ENCODE measurements around the gene IAH1. TPM values are rescaled to one million over a fixed set of nuclear protein-coding genes. Genes with fewer than 3 reads are reported as not detected.
A peak's percentile ranks its signal among the peaks of the same experiment; 100 is the strongest.

The IAH1 gene
- total and polyA plus RNA-seq, 2 donors (not counting 3 experiments of a cell fraction or from before 2014, with no cell fraction given): 43.4 to 44.0 TPM

DNA sequence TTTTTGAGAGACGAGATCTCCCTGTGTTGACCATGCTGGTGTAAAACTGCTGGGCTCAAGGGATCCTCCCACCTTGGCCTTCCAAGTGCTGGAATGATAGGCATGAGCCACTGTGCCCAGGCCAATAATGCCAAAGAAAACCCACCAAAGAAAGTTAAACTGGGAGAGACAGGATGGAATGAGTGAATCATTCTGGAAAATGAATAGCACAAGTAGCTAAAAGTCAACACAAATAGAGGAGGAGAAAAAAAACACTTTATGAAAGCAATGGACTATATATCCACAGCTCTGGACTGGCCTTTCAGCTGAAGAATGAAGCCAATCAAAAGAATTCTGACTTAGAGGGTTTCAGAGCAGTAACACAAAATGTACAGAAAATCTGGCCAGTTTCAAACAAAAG lies 23.9 kb downstream of the IAH1 start:
- Histone ChIP-seq H3K9me1 (replicated peaks; ENCODE audit: control insufficient read depth, extremely low read depth, insufficient read depth, low read length) (no peaks in the 10 kb centered on the region), H3K27ac (ENCODE audit: insufficient read depth, low read depth, low read length) (no peak overlapping the region), H3K9ac (replicated peaks; ENCODE audit: extremely low read depth, insufficient read depth, low read length) (no peak overlapping the region), H2AFZ (ENCODE audit: low read depth, low read length) (no peak overlapping the region), H3K4me1 (ENCODE audit: control insufficient read depth, extremely low read depth, insufficient read depth, low read length) (peaks cover 8% of the 10 kb centered on the region), H3K9me3 (replicated peaks; ENCODE audit: control insufficient read depth, insufficient read depth, low read length) (no peaks in the 10 kb centered on the region), H3K4me2 (ENCODE audit: insufficient read depth, low read length) (no peak overlapping the region), H3K4me3 (replicated peaks in 1 of 3; ENCODE audit: insufficient read depth in 1 of 3, low read depth in 1 of 3, low read length in 3 of 3) (no peak overlapping the region), H3K27me3 (ENCODE audit: control insufficient read depth in 2 of 2, insufficient read depth in 2 of 2, low read length in 2 of 2) (no peaks in the 10 kb centered on the region), H4K20me1 (replicated peaks; ENCODE audit: control insufficient read depth, extremely low read depth, insufficient read depth, low read length) (no peaks in the 10 kb centered on the region), H3K36me3 (ENCODE audit: control insufficient read depth in 2 of 2, extremely low read depth in 1 of 2, insufficient read depth in 2 of 2, low read length in 2 of 2) (peaks cover 17 to 19% of the 10 kb centered on the region in 2 experiments), H3K79me2 (ENCODE audit: control insufficient read depth, insufficient read depth, low read length) (no peaks in the 10 kb centered on the region)
- intact Hi-C loops (cut with micrococcal nuclease) (no loop called here), dilution Hi-C loops (cut with MboI; ENCODE audit: extremely low pct_ligation_motif_present, low sequenced_read_pairs) (no loop called here)
- DNase-seq (ENCODE audit: low read depth, low spot score) (peak; percentile 71), FAIRE-seq (peak; percentile 35)
- TF ChIP-seq, protein P1, sequence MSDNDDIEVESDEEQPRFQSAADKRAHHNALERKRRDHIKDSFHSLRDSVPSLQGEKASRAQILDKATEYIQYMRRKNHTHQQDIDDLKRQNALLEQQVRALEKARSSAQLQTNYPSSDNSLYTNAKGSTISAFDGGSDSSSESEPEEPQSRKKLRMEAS (IDR thresholded peaks at IDR 0.05; ENCODE audit: insufficient read depth, insufficient read length): no peak
- TF ChIP-seq POLR2AphosphoS5 (IDR thresholded peaks at IDR 0.05; ENCODE audit: insufficient read depth, low read depth, low read length) (no peak), GATA2 (IDR thresholded peaks at IDR 0.05; ENCODE audit: insufficient read depth, insufficient read length, low read depth, low read length) (no peak), JUN (IDR thresholded peaks at IDR 0.05; ENCODE audit: borderline replicate concordance, insufficient read depth, insufficient read length, low read depth) (no peak), POLR2A (IDR thresholded peaks at IDR 0.05; ENCODE audit: low read depth, low read length) (no peak), FOS (IDR thresholded peaks at IDR 0.05; ENCODE audit: borderline replicate concordance, insufficient read depth, low read length) (no peak), MYC (IDR thresholded peaks at IDR 0.05; ENCODE audit: low read depth, low read length) (no peak), EZH2 (IDR thresholded peaks at IDR 0.05; ENCODE audit: borderline replicate concordance, low read depth, low read length, severe bottlenecking) (no peak)
- TF ChIP-seq, protein P2, sequence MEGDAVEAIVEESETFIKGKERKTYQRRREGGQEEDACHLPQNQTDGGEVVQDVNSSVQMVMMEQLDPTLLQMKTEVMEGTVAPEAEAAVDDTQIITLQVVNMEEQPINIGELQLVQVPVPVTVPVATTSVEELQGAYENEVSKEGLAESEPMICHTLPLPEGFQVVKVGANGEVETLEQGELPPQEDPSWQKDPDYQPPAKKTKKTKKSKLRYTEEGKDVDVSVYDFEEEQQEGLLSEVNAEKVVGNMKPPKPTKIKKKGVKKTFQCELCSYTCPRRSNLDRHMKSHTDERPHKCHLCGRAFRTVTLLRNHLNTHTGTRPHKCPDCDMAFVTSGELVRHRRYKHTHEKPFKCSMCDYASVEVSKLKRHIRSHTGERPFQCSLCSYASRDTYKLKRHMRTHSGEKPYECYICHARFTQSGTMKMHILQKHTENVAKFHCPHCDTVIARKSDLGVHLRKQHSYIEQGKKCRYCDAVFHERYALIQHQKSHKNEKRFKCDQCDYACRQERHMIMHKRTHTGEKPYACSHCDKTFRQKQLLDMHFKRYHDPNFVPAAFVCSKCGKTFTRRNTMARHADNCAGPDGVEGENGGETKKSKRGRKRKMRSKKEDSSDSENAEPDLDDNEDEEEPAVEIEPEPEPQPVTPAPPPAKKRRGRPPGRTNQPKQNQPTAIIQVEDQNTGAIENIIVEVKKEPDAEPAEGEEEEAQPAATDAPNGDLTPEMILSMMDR (IDR thresholded peaks at IDR 0.05; ENCODE audit: extremely low read depth in 1 of 2, insufficient read depth in 1 of 2, low read depth in 1 of 2, low read length in 2 of 2): no peak
- no TSS peak for BruUV-seq (replicated peaks)
- ChIA-PET POLR2A (interaction anchor here (0.7 kb wide), 1 partner anchor 323 kb away, joined by 3 read pairs; no protein-coding TSS in a partner anchor), CTCF (interaction anchor here (1.3 kb wide), 1 partner anchor 316 kb away, joined by 3 read pairs; no protein-coding TSS in a partner anchor)

Data from endothelial cell of umbilical vein (primary cell).